ENCODE results near the gene TMED1.

Gene TMED1

DNA sequence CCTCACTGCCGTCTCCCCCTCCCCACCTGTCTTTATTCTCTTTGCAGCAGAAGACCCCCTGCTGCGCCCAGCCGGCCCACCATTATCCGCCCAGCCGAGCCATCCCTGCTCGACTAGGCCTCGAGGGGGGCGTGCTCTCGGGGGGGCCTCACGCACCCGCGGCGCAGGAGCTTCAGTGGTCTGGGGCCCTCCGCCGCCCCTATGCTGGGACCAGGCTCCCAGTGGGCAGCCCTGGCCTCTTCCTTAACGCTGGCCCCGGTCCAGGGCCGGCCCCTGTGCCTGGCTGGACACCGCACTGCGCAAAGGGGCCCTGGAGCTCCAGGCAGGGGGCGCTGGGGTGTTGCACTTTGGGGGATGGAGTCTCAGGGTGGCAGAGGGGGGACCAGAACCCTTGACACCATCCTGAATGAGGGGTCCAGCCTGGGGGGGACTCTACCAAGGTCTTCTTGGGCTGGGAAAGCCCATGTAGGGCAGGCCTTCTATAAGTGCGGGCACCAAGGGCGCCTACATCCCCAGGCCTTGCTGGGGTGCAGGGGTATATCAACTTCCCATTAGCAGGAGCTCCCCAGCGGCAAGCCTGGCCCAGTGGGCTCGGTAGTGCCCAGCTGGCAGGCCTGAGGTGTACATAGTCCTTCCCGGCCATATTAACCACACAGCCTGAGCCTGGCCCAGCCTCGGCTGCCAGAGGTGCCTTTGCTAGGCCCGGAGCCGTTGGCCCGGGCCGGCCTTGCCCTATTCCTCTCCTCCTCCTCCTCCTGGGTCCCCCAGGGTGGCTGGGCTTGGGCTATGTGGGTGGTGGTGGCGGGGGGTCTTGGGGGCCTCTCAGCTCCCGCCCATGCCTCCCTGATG is 4.9 kb downstream of the TMED1 start:
- DNase-seq, result no peak

DNA sequence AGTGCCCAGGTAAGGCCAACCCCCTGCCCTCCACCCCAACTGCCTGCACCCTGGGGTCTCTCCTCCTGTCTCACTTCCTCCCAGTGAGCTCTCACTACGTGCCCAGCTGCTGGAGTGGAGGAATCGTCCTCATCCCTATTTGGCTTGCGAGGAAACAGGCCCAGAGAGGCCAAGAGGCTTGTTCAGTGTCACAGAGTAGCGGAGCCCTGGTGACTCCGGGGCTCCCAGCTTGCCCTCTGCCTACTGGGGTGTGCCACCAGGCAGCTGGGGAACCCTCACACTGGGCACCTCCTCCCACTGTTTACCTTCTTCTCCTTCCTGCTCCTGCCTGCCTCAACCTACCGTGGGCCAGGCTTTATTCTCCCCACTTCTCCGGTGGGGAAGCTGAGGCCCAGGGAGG is 5.6 kb downstream of the TMED1 start:
- no peak for DNase-seq

DNA sequence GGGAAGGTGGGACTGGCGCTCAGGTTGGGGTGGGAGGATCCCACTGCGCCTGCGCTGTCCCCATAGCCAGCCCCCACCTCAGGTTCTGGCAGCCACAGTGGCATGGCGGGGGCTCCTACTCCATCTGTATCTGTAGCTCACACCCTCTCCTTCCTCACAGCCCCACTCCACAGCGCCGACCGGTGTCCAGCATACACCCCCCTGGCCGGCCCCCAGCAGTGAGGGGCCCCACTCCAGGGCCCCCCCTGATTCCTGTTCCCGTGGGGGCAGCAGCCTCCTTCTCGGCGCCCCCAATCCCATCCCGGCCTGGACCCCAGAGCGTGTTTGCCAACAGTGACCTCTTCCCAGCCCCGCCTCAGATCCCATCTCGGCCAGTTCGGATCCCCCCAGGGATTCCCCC is 6.0 kb downstream of the TMED1 start:
- DNase-seq, result no peak

DNA sequence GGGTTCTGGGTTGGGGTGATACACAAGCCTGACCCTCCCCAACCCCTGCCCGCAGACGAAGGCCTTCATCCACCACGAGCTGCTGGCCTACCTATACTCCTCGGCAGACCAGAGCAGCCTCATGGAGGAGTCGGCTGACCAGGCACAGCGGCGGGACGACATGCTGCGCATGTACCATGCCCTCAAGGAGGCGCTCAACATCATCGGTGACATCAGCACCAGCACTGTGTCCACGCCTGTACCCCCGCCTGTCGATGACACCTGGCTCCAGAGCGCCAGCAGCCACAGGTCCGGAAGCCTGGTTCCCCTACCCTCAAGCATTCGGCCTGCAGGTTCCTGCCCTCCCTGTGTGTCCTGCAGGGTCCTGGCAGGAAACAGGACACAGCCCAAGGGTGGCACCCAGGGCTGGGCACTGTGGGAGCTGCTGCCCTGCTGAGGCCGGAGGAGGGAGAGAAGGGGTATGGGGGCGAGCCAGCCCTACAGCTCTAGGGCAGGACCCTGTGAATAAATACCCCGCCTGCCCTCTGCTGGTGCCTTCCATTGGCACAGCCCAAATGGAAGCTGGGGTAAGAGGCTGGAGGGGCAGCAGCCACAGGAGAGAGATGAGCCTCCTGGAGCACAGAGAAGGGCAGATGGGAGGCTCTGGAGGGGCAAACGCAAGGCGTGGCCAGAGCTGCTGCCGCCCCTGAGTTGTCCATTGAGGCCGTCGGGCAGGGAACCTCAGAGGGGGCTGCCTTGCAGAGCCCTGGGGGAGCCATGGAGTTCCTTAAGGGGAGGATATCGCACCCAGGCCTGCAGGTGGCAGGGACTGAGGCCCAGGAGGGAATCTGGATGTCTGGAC is 6.8 kb downstream of the TMED1 start:
- DNase-seq, result no peak

DNA sequence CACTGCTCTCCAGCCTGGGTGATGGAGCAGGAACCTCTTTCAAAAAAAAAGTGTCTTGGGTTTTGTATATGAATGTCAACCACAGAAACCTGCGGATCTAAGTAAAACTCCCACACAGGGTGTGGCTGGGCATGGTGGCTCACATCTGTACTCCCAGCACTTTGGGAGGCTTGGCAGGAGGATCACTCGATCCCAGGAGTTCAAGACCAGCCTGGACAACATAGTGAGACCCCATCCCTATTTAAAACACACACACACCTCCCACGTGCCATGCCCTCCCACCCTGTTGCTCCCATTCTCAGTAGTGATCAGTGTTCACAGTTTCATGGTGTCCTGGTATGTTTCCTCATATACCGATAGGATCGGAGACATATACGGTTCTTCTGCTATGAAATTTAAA is 9.2 kb downstream of the TMED1 start:
- DNase-seq, result no peak

DNA sequence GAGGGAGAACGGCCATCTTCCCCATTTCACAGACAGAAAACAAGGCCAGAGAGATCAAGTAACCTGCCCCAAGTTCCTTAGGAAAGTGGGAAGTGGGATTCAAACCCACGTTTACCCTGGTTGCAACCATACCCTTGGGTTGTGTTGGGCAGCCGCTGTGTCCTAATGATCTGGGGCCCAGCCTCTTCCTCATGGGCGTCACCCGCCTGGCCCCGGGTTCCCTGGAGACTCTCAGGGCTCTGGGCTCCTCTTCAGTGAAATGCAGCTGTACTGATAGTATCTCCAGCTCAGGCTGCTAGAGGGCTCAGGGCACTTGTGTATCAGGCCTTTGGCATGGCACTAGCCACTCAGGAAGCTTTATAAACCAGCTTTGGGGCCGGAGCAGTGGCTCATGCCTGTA is 9.8 kb downstream of the TMED1 start:
- DNase-seq, result no peak

DNA sequence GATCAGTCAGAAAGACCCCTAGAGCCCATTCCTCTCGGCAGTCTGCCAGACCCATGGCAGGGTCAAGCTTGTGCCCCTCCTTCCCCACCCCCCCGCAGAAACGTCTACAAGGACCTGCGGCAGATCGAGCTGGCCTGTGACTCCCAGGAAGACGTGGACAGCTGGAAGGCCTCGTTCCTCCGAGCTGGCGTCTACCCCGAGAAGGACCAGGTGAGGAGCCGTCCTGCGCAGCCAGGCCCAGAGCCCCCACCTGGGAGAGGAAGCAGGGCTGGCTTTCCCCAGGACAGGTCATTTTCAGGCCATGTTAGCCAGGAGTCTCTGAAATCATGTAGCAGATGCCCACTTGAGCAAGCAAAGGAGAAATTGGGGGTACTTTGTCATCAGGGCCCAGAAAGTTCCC is 12.3 kb downstream of the TMED1 start:
- no peak for DNase-seq

DNA sequence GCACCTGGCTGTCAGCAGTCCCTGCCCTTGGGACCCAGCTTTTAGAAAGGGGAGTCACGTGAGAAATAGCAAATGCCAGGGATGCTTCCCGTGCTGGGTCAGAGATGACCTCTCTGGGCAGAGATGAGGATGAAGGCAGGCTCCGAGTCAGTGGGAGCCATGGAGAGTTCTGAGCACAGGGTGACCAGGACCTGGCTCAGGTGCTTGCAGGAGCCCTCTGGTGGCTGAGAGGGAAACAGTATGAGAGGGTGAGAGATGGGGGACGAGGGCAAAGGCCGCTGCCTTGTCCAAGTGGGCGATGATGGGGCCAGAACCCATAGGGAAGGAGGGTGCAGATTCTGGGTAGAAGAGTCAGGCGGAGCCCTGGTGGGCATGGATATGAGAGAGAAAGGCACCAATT is 15.8 kb downstream of the TMED1 start:
- DNase-seq, result no peak

DNA sequence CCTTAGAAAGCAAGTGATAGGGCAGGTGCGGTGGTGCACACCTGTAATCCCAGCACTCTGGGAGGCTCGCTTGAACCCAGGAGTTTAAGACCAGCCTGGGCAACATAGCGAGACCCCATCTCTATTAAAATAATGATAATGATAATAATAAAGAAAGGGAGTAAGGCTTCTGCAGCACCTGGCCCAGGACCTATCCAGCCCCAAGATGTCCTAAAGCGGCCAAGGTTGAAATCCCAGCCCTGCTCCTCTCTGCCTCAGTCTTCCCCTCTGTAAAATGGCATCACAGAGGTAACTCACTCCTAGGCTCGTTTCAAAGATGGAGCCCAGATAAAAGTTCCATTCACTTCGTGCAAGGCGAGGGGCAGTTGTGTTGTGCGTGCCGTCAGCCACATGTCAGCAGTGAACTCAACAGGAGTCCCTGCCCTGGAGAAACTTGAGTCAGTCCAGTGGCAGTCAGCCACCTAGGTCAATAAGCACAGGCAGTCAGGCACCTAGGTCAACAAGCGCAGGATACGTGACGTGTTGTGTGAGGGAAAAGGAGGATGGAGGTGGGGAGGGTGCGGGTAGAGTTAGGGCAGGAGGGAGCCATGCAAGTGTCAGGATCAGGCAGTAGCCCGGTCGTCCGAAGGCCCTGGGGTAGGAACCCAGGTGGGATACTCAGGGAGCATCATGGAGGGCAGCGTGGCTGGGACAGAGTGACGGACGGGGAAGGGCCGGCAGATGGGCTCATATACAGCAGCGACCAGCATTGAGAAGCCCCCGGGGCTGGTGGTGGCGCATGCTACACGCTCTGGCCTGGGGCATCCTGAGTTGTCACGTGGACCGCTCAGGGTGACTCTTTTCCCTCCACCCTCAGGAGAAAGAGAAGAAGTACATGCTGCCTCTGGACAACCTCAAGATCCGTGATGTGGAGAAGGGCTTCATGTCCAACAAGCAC is 16.6 kb downstream of the TMED1 start:
- no peak for DNase-seq

DNA sequence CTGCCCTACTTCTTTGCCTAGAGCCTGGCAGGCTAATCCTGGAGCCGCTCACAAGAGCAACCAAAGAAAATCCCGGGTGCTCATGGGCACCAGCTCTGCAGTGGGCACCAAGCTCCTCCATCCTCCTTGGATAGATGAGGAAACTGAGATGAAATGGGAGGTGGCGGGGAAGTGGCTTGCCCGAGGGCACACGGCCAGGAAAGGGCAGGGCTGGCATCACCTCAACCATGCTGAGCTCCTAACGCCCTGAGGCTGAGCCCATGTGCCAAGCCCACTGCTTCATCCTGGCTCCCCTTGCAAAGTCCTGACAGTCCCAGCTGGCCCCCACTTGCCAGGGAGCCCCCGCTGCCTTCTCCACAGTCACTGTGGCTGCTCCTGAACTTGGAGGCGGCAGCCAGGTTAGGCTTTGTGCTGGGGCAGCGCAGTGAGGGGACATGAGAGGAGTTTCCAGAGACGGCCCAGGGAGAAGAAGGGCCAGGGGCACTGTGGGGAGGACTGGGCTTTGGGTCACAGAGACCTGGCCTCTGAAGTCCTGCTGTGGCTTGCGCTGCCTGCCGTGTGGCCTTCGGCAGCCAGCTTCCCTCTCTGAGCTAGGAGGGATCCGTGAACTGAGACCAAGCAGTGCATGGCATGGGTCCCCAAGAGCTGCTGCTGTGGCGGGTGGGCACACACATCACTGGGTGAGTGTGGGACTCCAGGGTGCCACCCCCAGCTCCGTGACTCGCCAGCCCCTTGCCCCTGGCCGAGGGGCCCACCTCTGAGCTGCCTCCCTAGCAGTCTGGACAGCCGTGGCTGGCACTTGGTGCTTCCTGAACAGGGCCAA is 17.5 kb downstream of the TMED1 start:
- DNase-seq, result no peak

DNA sequence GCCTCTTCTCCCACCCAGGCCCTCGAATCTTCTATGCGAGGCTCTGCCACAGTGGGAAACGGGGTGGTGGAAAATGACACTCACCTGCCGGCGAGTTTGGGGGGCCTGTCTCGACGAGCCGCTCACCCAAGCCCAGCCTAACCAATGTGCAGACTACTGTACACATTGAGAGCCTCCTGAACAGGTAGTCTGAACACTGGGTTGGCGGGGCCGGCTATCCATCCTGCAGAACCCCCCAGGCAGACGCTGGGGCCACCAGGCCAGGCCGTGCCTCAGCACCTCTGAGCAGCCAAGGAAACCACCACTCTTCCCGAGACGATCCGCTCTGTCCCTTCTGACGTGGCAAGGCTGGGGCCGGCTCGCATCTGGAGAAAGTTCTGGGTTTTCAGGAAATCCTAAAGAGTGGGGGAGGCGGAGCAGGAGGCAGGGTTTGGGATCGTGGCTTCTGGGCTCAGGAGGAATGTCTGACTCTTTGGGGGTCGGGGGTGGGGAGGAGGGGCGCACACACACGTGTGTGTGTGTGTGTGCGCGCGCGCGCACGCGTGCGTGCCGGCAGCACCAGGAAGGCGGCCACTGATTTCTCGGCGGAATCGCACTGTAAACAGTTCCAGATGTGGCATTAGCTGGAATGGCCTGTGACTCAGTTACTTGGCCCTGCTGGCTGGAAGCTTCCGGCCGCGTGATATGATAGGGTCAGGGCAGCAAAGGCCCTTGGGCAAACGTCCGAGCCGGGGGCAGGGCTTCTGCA is 18.5 kb downstream of the TMED1 start:
- no peak for DNase-seq

DNA sequence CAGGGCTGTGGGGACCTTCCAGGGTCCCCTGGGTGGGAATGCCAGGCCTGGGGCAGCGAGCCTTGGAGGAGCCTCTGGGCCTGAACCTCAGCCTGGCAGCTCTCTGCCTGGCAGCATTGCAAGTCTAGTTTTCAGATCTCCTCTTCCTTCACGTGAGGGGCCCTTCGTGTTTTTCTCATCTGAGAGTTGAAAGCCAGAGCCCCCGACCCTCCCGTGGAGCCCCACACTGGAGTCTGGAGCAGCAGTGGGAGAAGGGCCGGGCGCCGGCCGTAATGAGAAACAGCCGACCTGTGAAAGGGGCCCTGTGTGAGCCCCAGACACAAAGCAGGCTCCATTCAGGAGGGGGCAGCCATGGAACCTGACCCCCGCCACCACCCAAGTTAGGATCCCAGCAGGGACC is 19.3 kb downstream of the TMED1 start:
- no peak for DNase-seq

DNA sequence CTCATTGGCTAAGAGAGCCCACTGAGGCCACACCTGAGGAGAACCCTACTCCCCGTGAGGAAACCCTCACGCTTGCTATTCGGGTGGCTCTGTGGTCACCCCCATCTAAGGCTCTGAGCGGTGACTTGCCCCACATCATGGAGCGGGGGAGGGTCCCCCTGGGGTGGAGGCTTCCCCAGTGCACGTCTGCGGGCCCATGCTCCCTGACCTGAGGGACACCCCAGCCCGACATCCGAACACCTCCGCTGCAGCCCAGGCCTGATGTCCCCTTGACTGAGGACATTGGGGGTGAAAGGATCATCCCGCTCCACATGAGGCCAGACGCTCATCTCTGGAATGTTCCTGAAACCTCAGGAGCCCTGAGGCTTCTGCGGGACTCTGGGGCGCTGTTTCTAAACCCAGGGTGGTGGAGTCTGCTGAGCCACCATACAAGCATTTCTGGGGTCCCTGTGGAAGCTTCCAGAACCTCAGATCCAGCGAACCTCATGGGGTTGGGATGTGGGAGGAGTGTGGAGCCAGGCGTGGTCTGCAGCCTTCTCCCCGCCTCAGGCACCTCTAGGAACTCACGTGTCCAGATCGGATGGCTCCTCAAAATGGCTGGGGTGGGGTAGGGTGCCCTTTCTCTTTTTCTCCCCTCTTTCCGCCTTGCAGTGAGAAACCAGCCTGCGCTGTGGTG is 19.9 kb downstream of the TMED1 start:
- DNase-seq, result no peak

DNA sequence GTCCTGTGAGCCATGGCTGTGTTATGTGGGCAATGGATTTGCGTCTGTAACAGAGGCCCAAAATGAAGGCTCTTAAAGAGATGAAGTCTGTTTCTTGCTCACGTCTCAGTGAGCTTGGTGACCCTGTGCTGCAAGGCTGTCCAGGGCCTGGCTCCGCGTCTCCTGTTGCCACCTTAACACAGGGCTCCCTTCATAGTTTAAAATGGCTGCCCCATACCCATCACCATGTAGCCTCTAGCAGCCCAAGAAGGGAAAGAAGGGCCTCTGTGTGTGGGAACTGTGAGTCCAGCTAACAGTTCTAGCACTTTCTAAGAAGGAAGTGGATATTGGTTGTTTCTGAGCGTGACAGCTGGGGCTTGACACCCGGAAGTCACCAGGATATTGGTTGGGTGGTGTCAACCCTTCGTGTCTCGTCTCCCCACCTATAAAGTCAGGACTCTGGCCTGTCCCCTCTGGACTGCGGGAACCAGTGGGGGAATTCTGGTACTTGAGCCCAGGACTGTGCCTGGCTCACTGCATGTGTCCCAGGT is 20.9 kb downstream of the TMED1 start:
- no peak for DNase-seq

DNA sequence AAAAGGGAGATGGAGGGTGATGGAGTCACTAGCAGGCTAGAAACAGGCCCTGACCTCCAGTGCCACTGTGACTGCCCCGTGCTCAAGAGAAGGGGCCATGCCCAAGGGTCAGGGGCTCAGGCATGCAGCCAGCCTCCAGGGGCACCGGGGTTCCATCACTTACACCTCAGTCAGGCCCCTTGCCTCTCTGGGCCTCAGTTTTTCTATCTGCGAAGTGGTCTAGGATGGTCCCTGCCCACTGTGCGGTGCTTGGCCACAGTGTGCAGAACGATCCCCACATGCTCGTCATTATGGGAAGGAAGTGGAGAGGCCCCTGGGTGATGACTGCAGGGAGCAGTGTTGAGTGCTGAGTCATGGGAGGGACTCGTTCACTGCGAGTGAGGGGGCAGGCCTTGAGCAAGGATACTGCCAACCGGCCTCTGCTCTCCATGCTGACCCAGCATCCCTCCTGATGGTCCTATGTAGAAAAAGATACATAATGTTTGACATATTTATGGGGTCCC is 23.1 kb downstream of the TMED1 start:
- no peak for DNase-seq

DNA sequence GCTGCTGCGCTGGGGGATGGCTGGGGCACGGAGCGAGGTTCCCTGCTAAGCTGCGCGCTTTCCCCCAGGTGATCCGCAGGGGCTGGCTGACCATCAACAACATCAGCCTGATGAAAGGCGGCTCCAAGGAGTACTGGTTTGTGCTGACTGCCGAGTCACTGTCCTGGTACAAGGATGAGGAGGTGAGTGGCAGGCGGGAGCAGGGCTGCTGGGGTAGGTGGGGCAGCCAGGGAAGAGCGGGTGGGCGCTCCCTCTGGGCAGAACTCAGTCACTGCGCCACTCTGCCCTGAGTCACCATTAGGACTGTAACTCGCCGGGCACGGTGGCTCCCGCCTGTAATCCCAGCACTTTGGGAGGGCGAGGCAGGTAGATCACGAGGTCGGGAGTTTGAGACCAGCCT is 23.8 kb downstream of the TMED1 start:
- DNase-seq, result no peak

DNA sequence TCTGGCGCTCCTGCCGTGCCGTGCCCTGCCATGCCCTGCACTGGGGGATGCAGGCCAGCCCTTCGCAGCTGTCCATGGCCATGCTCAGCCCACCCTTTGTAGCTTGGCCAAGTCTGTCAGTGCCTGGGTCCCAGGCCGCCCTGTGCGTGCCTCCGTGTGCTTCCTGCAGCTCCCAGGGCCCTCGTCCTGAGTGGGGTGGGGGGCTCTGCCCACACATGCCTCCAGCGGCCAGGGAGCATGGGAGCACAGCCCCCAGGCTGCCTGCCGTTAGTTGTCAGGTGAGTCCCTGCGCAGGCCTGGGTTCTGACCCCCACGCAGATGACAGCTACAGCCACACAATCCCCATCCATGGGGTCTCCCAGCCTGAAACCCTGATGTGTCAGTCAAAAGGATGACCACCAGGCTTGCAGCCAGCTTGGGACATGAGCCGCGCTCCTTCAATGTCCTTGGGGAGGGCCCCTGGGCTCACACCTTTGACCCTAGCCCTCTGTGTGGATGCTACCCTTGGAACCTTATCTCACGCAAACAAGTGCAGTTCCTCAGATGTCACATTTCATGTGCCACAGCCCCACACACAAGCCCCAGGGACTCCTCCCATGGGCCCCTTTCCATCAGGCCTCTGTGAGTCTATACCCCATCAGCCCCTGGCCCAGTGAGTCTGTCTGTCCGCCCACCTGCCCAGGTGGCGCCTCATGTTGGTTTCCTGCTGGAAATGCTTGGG is 24.5 kb downstream of the TMED1 start:
- no peak for DNase-seq

DNA sequence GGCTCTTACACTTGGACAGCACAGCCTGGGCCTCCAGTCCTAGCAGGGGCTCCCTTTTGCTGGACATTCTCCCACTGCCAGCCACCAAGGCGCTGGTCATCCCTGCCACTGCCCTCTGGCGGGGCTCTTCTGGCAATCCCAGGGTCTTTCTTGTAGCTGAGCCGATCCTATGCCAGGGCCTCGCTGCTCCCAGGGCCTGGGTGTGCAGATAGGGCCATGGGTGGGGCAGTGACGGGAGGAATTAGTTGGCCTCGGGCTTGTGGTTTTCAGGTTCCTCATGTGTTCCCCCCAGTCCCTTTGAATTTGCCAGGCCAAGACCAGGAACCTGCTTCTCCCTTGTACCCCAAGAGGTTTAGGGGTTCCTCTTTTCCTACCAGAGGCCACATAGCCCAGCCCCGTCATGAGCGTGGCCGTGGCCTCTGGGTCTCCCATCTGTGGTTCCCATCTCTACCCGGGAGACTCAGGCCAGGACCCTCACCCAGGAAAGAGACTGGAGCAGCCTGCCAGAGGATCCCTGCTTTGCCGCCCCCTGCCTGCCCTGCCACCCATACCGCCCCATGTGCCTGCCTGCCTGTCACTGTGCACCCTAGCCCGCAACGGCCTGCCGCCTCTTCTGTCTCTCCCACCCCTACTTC is 26.2 kb downstream of the TMED1 start:
- no peak for DNase-seq
